ENCODE results near the gene LRP1B.

GRCh38 chr2:142061733-142062132 lies 69.1 kb downstream of the LRP1B start:
- TF ChIP-seq POLR2AphosphoS5 (IDR thresholded peaks at IDR 0.05; ENCODE audit: low read depth, low read length) = no peak
- no peak for TF ChIP-seq TAF1 (IDR thresholded peaks at IDR 0.05; ENCODE audit: borderline replicate concordance, insufficient read depth, low read length)

All from PFSK-1 (cell line).